MCF 10A (cell line): Measurements from ENCODE around the gene SLC24A3. TPM values are rescaled to one million over a fixed set of nuclear protein-coding genes. Genes with fewer than 3 reads are reported as not detected.

ENCODE experiments used
- BruUV-seq: library from RNA; stranded (reverse); fragments of 400-500 nt; replicated peaks from 2 replicates; lab custom pipeline; 2021; lab: Mats Ljungman, UMichigan
- CTCF ChIA-PET: fragments of 300-600 bp; sonication (Branson Sonifier 250); formaldehyde crosslinking; extraction: SDS; loops from one replicate; lab custom pipeline; 2021; ENCODE audit warnings: antibody characterized with exemption, inconsistent platforms; lab: Yijun Ruan, JAX
- POLR2A ChIA-PET: fragments of 300-600, 350-650 bp; sonication (Branson Sonifier 250); formaldehyde crosslinking; extraction: SDS; loops from one replicate; lab custom pipeline; 2020; ENCODE audit warnings: antibody characterized with exemption, inconsistent platforms; lab: Yijun Ruan, JAX
- DNase-seq: peaks from one replicate; pipeline ENCODE4 v3.0.0-alpha.2; 2018; ENCODE audit not compliant: unreplicated experiment
- H3K27ac Mint-ChIP-seq: one replicate; pipeline ENCODE4 v1.8.0; 2022; ENCODE audit warnings: mild to moderate bottlenecking, low read depth, mixed read lengths; ENCODE audit not compliant: unreplicated experiment
- H3K27me3 Mint-ChIP-seq: one replicate; pipeline ENCODE4 v1.8.0; 2022; ENCODE audit warnings: mixed read lengths; ENCODE audit not compliant: insufficient read depth, unreplicated experiment
- H3K36me3 Mint-ChIP-seq: one replicate; pipeline ENCODE4 v1.8.0; 2022; ENCODE audit warnings: mild to moderate bottlenecking, moderate library complexity, mixed read lengths; ENCODE audit not compliant: insufficient read depth, unreplicated experiment
- H3K4me1 Mint-ChIP-seq: one replicate; pipeline ENCODE4 v1.8.0; 2022; ENCODE audit warnings: mixed read lengths; ENCODE audit not compliant: insufficient read depth, unreplicated experiment
- H3K4me3 Mint-ChIP-seq: one replicate; pipeline ENCODE4 v1.8.0; 2022; ENCODE audit warnings: mild to moderate bottlenecking, moderate library complexity, mixed read lengths; ENCODE audit not compliant: unreplicated experiment
- H3K9me3 Mint-ChIP-seq: one replicate; pipeline ENCODE4 v1.8.0; 2022; ENCODE audit warnings: mixed read lengths; ENCODE audit not compliant: unreplicated experiment
- CTCF ChIP-seq: fragments of 200-600 bp; IDR thresholded peaks from one replicate; pipeline ENCODE4 v1.8.0; 2022; ENCODE audit warnings: antibody characterized with exemption, mild to moderate bottlenecking; ENCODE audit not compliant: unreplicated experiment
- intact Hi-C: fragments of 100-400 bp; cut with micrococcal nuclease; formaldehyde crosslinking; loops from 2 replicates; pipeline ENCODE4 v1.14.1; 2022
- total RNA-seq: library from RNA; stranded (reverse); gene quantifications from 2 replicates; pipeline ENCODE4 v1.2.3, GENCODE V29; 2022

SLC24A3 gene
- total RNA-seq, 1 experiment from 2014 or later = not detected

GRCh38 chr20:19588732-19589131 is 376.3 kb downstream of the SLC24A3 start:
- H3K36me3 Mint-ChIP-seq = no peaks in the 10 kb centered on the region
- no peak for TF ChIP-seq CTCF
- ChIA-PET POLR2A (no interaction called here), CTCF (interaction anchor here (1.4 to 2.6 kb wide), 3 partner anchors 14 to 73 kb away, joined by 4 to 11 read pairs (median 5); no protein-coding TSS in a partner anchor)
- peak; percentile 4 for DNase-seq
- H3K27ac Mint-ChIP-seq = no peak overlapping the region
- H3K27me3 Mint-ChIP-seq = peaks cover 11% of the 10 kb centered on the region
- no peak overlapping the region for H3K4me3 Mint-ChIP-seq
- no TSS peak for BruUV-seq
- no peaks in the 10 kb centered on the region for H3K4me1 Mint-ChIP-seq
- intact Hi-C loops = no loop called here
- no peaks in the 10 kb centered on the region for H3K9me3 Mint-ChIP-seq

- intact Hi-C loops = no loop called here
- Mint-ChIP-seq H3K27ac (no peak overlapping the region), H3K4me1 (no peaks in the 10 kb centered on the region), H3K27me3 (peaks cover 11% of the 10 kb centered on the region), H3K4me3 (no peak overlapping the region), H3K36me3 (no peaks in the 10 kb centered on the region), H3K9me3 (no peaks in the 10 kb centered on the region)
- ChIA-PET POLR2A (no interaction called here), CTCF (interaction anchor here (0.6 to 2.6 kb wide), 9 partner anchors 9 to 1058 kb away, joined by 3 to 11 read pairs (median 4); no protein-coding TSS in a partner anchor)
- DNase-seq = no peak
- TF ChIP-seq CTCF = no peak
- BruUV-seq = no TSS peak
Measured at GRCh38 chr20:19589787-19590362, 377.4 kb downstream of the SLC24A3 start.

GRCh38 chr20:19590382-19590781 is 377.9 kb downstream of the SLC24A3 start:
- Mint-ChIP-seq H3K4me1 (no peaks in the 10 kb centered on the region), H3K27ac (no peak overlapping the region), H3K4me3 (no peak overlapping the region), H3K27me3 (peaks cover 11% of the 10 kb centered on the region), H3K9me3 (no peaks in the 10 kb centered on the region), H3K36me3 (no peaks in the 10 kb centered on the region)
- ChIA-PET CTCF (interaction anchor here (0.6 to 2.6 kb wide), 7 partner anchors 8 to 1058 kb away, joined by 3 to 11 read pairs (median 4); no protein-coding TSS in a partner anchor), POLR2A (no interaction called here)
- TF ChIP-seq CTCF = no peak
- intact Hi-C loops = no loop called here
- no peak for DNase-seq
- no TSS peak for BruUV-seq

GRCh38 chr20:19593762-19594161 is 381.3 kb downstream of the SLC24A3 start:
- TF ChIP-seq CTCF = no peak
- BruUV-seq = no TSS peak
- CTCF ChIA-PET = interaction anchor here (0.6 to 1.1 kb wide), 3 partner anchors 66 to 634 kb away, joined by 3 read pairs; no protein-coding TSS in a partner anchor

More at GRCh38 chr20:19593762-19594161, 381.3 kb downstream of the SLC24A3 start:
- DNase-seq = no peak
- POLR2A ChIA-PET = no interaction called here
- H3K4me3 Mint-ChIP-seq = no peak overlapping the region
- no peaks in the 10 kb centered on the region for H3K27me3 Mint-ChIP-seq
- intact Hi-C loops = no loop called here
- H3K27ac Mint-ChIP-seq = no peak overlapping the region
- no peaks in the 10 kb centered on the region for H3K9me3 Mint-ChIP-seq
- H3K36me3 Mint-ChIP-seq = no peaks in the 10 kb centered on the region
- H3K4me1 Mint-ChIP-seq = no peaks in the 10 kb centered on the region
